HL-60 (cell line): ENCODE data around the gene FLNB.

Source experiments
- DNase-seq, 2 experiments: peaks; one replicate each; pipeline ENCODE4 v3.0.0-alpha.2; 2010 to 2020; ENCODE audit warnings: low read depth in 1 of 2, low spot score in 1 of 2
- H3K27ac ChIP-seq: fragments of 250-450 bp; sonication (Bioruptor Pico); replicated peaks from 2 replicates; pipeline ENCODE4 v1.5.1; 2020; ENCODE audit warnings: mild to moderate bottlenecking, moderate library complexity
- H3K27me3 ChIP-seq: fragments of 250-450 bp; sonication (Bioruptor Pico); 2 replicates; pipeline ENCODE4 v1.5.1; 2021; ENCODE audit warnings: mild to moderate bottlenecking, moderate library complexity; ENCODE audit not compliant: insufficient read depth, poor library complexity, severe bottlenecking
- H3K4me3 ChIP-seq: replicated peaks from 2 replicates; pipeline ENCODE4 v1.5.1; 2011; ENCODE audit warnings: mild to moderate bottlenecking, control low read depth, low read length; ENCODE audit not compliant: insufficient read depth
- GABPA ChIP-seq: IDR thresholded peaks from 2 replicates; pipeline ENCODE4 v1.6.1; 2012; ENCODE audit warnings: low read depth
- POLR2AphosphoS5 ChIP-seq: IDR thresholded peaks from 2 replicates; pipeline ENCODE4 v1.6.1; 2012; ENCODE audit warnings: low read depth
- REST ChIP-seq: IDR thresholded peaks from 2 replicates; pipeline ENCODE4 v1.6.1; 2012; ENCODE audit warnings: low read depth; ENCODE audit not compliant: insufficient replicate concordance
- SPI1 ChIP-seq: IDR thresholded peaks from 2 replicates; pipeline ENCODE4 v1.6.1; 2012; ENCODE audit warnings: low read depth, mild to moderate bottlenecking, borderline replicate concordance
- TF ChIP-seq, protein P1 (sequence below): IDR thresholded peaks from one replicate; pipeline ENCODE4 v1.5.1; 2011; ENCODE audit warnings: low read length, control low read depth, inconsistent platforms; ENCODE audit not compliant: insufficient read depth

Gene FLNB

DNA sequence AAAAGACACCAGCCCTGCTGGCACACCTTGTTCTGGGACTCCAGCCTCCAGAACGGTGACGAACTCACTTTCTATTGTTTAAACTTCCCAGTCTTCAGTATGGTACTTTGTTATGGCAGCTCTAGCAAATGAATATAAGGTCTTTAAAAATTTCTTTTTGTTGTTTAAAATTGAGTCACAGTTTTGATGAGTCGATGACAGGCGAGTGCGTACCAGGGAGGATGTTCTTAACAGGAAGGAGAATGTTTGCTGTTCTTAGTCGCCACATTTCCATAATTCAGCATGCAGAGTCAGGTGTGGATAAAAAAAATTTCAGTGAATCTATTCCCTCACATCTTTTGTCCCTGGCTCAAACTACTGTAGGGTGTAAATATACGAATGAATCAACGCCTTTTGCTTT lies 190.1 kb downstream of the FLNB start:
- Histone ChIP-seq H3K4me3 (no peak overlapping the region), H3K27me3 (peaks cover 2% of the 10 kb centered on the region), H3K27ac (no peak overlapping the region)
- no peak for TF ChIP-seq SPI1
- no peak for TF ChIP-seq POLR2AphosphoS5
- TF ChIP-seq, protein P1, sequence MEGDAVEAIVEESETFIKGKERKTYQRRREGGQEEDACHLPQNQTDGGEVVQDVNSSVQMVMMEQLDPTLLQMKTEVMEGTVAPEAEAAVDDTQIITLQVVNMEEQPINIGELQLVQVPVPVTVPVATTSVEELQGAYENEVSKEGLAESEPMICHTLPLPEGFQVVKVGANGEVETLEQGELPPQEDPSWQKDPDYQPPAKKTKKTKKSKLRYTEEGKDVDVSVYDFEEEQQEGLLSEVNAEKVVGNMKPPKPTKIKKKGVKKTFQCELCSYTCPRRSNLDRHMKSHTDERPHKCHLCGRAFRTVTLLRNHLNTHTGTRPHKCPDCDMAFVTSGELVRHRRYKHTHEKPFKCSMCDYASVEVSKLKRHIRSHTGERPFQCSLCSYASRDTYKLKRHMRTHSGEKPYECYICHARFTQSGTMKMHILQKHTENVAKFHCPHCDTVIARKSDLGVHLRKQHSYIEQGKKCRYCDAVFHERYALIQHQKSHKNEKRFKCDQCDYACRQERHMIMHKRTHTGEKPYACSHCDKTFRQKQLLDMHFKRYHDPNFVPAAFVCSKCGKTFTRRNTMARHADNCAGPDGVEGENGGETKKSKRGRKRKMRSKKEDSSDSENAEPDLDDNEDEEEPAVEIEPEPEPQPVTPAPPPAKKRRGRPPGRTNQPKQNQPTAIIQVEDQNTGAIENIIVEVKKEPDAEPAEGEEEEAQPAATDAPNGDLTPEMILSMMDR, result no peak
- no peak for TF ChIP-seq GABPA
- TF ChIP-seq REST, result no peak
- no peak for DNase-seq

GRCh38 chr3:58198804-58199203 lies 190.6 kb downstream of the FLNB start:
- Histone ChIP-seq H3K27me3 (peaks cover 2% of the 10 kb centered on the region), H3K4me3 (no peak overlapping the region), H3K27ac (no peak overlapping the region)
- DNase-seq, result no peak
- TF ChIP-seq GABPA (no peak), POLR2AphosphoS5 (no peak), SPI1 (no peak), REST (no peak)
- TF ChIP-seq, protein P1, result no peak

DNA sequence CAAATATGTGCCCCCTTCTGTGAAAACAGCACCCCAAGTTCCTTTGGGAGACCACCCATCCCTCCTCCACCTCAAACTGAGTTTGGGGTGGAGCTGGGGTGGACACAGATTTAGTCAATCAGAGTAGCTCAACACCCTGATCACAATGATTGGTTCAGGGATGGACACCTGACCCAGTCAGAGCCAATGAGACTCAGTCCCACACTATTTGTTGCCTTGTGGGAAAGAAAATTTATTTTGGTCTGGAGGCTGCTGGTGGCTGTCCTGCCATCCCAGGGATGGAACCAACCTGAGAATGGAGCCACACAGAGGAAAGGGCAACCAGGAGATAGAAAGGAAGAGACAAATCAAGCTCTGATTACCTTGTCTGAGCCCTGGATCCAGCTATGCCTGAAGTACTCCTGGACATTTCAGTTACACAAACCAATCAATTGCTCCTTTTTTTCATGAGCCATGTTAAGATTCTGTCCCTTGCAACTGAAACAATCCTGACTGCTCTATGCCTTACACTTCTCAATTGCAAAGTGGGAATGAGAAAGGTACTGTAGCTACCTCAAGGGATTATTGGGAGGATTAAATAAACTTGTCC lies 192.0 kb downstream of the FLNB start:
- no peak overlapping the region for H3K4me3 ChIP-seq
- TF ChIP-seq, protein P1, result no peak
- TF ChIP-seq GABPA (no peak), REST (no peak), POLR2AphosphoS5 (no peak), SPI1 (no peak)
- H3K27me3 ChIP-seq, result peaks cover 2% of the 10 kb centered on the region
- DNase-seq, result no peak
- no peak overlapping the region for H3K27ac ChIP-seq
